OCI-LY7 (cell line): ENCODE results near the gene SIK2. TPM values are rescaled to one million over a fixed set of nuclear protein-coding genes. Genes with fewer than 3 reads are reported as not detected.

Experiments used
- BruUV-seq: library from RNA; stranded (reverse); fragments of 400-500 nt; replicated peaks from 2 replicates; lab custom pipeline; 2021; lab: Mats Ljungman, UMichigan
- CTCF ChIA-PET: fragments of 300-600 bp; sonication (Branson Sonifier 250); formaldehyde crosslinking; loops from one replicate; lab custom pipeline; 2022; ENCODE audit warnings: antibody characterized with exemption; ENCODE audit not compliant: unreplicated experiment; lab: Charles Lee
- POLR2A ChIA-PET: fragments of 300-600 bp; sonication (Branson Sonifier 250); formaldehyde crosslinking; loops from one replicate; lab custom pipeline; 2022; ENCODE audit warnings: antibody characterized with exemption; lab: Charles Lee
- DNase-seq: peaks from one replicate; pipeline ENCODE4 v3.0.0-alpha.2; 2015; ENCODE audit warnings: low spot score
- H2AFZ ChIP-seq: fragments of 200-600 bp; sonication (generic), shearing (Covaris generic); 2 replicates; pipeline ENCODE4 v1.6.1; 2014; ENCODE audit warnings: mild to moderate bottlenecking, antibody characterized with exemption, low read length, moderate library complexity
- H3K27ac ChIP-seq: fragments of 200-600 bp; sonication (generic); 2 replicates; pipeline ENCODE4 v1.5.1; 2014; ENCODE audit warnings: mixed run types, low read depth, mild to moderate bottlenecking, moderate library complexity, low read length, inconsistent platforms; ENCODE audit not compliant: poor library complexity, severe bottlenecking
- H3K36me3 ChIP-seq: fragments of 200-600 bp; sonication (generic); 2 replicates; pipeline ENCODE4 v1.6.1; 2014; ENCODE audit warnings: mild to moderate bottlenecking, antibody characterized with exemption, low read length, moderate library complexity, mixed read lengths; ENCODE audit not compliant: insufficient read depth
- H3K4me1 ChIP-seq: fragments of 200-600 bp; sonication (generic); 2 replicates; pipeline ENCODE4 v1.5.1; 2014; ENCODE audit warnings: mild to moderate bottlenecking, low read length; ENCODE audit not compliant: insufficient read depth, poor library complexity, severe bottlenecking
- H3K4me2 ChIP-seq: fragments of 200-600 bp; sonication (generic); 2 replicates; pipeline ENCODE4 v1.6.1; 2014; ENCODE audit warnings: mild to moderate bottlenecking, low read length
- H3K4me3 ChIP-seq: fragments of 200-600 bp; sonication (generic); 2 replicates; pipeline ENCODE4 v1.5.1; 2014; ENCODE audit warnings: mild to moderate bottlenecking, low read depth, low read length; ENCODE audit not compliant: poor library complexity, severe bottlenecking
- H3K79me2 ChIP-seq: fragments of 200-600 bp; sonication (generic); 2 replicates; pipeline ENCODE4 v1.6.1; 2016; ENCODE audit warnings: low read depth, mild to moderate bottlenecking, low read length, moderate library complexity, mixed read lengths; ENCODE audit not compliant: insufficient read depth
- H3K9me2 ChIP-seq: fragments of 200-600 bp; sonication (generic); 2 replicates; pipeline ENCODE4 v1.6.1; 2016; ENCODE audit warnings: mild to moderate bottlenecking, low read length, mixed read lengths; ENCODE audit not compliant: insufficient read depth
- H3K9me3 ChIP-seq: fragments of 200-600 bp; sonication (generic); 2 replicates; pipeline ENCODE4 v1.6.1; 2014; ENCODE audit warnings: mild to moderate bottlenecking, mixed run types, low read length, mixed read lengths
- H4K20me1 ChIP-seq: fragments of 200-600 bp; sonication (generic); 2 replicates; pipeline ENCODE4 v1.6.1; 2014; ENCODE audit warnings: mild to moderate bottlenecking, antibody characterized with exemption, low read length, moderate library complexity, mixed read lengths; ENCODE audit not compliant: insufficient read depth
- EZH2phosphoT487 ChIP-seq: fragments of 200-600 bp; sonication (generic); IDR thresholded peaks from 2 replicates; pipeline ENCODE4 v1.6.1; 2018; ENCODE audit warnings: low read depth, borderline replicate concordance, mild to moderate bottlenecking, mixed run types, antibody characterized with exemption, low read length, moderate library complexity, mixed read lengths
- intact Hi-C: fragments of 100-400 bp; cut with micrococcal nuclease; formaldehyde crosslinking; loops from one replicate; pipeline ENCODE4 v1.10.0; 2022; ENCODE audit not compliant: unreplicated experiment
- total RNA-seq, 2 experiments: library from RNA; depleted of rRNA in 1 of 2; stranded (reverse); fragments of >200 nt in 1 of 2; shearing (Covaris generic) in 1 of 2; gene quantifications; 2 replicates each; pipeline ENCODE4 v1.2.3, GENCODE V29; 2014 to 2022
- TF ChIP-seq, protein P1 (sequence below): fragments of 200-600 bp; sonication (generic); conservative IDR thresholded peaks from 2 replicates; pipeline ENCODE4 v1.5.1; 2014; ENCODE audit warnings: mild to moderate bottlenecking, antibody characterized with exemption, low read length, moderate library complexity, mixed read lengths

SIK2 gene
- total RNA-seq, 2 experiments from 2014 or later = 9.8 to 16.9 TPM

- CTCF ChIA-PET = no interaction called here
- Histone ChIP-seq H4K20me1 (no peaks in the 10 kb centered on the region), H3K36me3 (peaks cover 10% of the 10 kb centered on the region), H2AFZ (no peak overlapping the region), H3K4me3 (no peak overlapping the region), H3K4me2 (peak overlapping the region; percentile 65), H3K9me3 (no peaks in the 10 kb centered on the region), H3K27ac (peak overlapping the region; percentile 94), H3K79me2 (peaks cover 18% of the 10 kb centered on the region; the same call in 1 of the 2 replicates), H3K9me2 (no peaks in the 10 kb centered on the region), H3K4me1 (peaks cover 75% of the 10 kb centered on the region)
- no peak for TF ChIP-seq EZH2phosphoT487
- TF ChIP-seq, protein P1, sequence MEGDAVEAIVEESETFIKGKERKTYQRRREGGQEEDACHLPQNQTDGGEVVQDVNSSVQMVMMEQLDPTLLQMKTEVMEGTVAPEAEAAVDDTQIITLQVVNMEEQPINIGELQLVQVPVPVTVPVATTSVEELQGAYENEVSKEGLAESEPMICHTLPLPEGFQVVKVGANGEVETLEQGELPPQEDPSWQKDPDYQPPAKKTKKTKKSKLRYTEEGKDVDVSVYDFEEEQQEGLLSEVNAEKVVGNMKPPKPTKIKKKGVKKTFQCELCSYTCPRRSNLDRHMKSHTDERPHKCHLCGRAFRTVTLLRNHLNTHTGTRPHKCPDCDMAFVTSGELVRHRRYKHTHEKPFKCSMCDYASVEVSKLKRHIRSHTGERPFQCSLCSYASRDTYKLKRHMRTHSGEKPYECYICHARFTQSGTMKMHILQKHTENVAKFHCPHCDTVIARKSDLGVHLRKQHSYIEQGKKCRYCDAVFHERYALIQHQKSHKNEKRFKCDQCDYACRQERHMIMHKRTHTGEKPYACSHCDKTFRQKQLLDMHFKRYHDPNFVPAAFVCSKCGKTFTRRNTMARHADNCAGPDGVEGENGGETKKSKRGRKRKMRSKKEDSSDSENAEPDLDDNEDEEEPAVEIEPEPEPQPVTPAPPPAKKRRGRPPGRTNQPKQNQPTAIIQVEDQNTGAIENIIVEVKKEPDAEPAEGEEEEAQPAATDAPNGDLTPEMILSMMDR = no peak
- no peak for DNase-seq
- intact Hi-C loops = loop anchor here (5.0 kb wide), 1 partner anchor 81 kb away; no protein-coding TSS in a partner anchor
- BruUV-seq = no TSS peak
- POLR2A ChIA-PET = interaction anchor here (0.6 to 3.3 kb wide), 12 partner anchors 16 to 1551 kb away, joined by 3 to 13 read pairs (median 4); partner anchors contain the start of gene PPP2R1B
These were observed 94.3 kb downstream of the SIK2 start for GRCh38 chr11:111696556-111696955.

DNA sequence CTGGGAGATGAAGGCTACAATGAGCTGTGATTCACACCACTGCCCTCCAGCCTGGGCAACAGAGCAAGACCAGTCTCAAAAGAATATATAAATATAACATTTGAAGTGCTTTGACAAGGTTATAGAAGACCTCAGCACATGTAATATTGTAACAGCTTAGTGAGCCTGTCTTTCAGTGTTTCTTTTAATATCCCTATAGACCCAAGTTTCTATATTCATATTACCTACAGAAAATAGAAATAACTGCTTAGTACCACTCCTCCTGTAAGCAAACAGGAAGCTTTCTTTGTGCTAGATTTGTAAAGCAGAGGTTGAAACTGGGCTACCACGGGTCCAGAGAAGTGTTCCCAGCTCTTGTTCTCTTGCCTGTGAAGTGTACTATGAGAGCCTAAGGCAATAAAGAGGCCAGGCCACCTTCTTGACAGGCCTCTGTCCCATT lies 95.7 kb downstream of the SIK2 start:
- Histone ChIP-seq H3K4me3 (peak overlapping the region; percentile 25), H2AFZ (peak overlapping the region; percentile 20; the same call in 1 of the 2 replicates), H3K79me2 (peaks cover 18% of the 10 kb centered on the region; the same call in 1 of the 2 replicates), H3K4me2 (peak overlapping the region; percentile 65), H3K4me1 (peaks cover 75% of the 10 kb centered on the region), H3K9me2 (no peaks in the 10 kb centered on the region), H3K9me3 (no peaks in the 10 kb centered on the region), H4K20me1 (no peaks in the 10 kb centered on the region), H3K36me3 (peaks cover 16% of the 10 kb centered on the region), H3K27ac (peak overlapping the region; percentile 94)
- POLR2A ChIA-PET = interaction anchor here (0.5 to 4.2 kb wide), 9 partner anchors 11 to 105 kb away, joined by 3 to 17 read pairs (median 5); partner anchors contain the start of gene PPP2R1B
- intact Hi-C loops = loop anchor here (2.0 to 5.0 kb wide), 2 partner anchors 79 to 95 kb away; partner anchors contain the start of gene SIK2
- no peak for TF ChIP-seq EZH2phosphoT487
- TF ChIP-seq, protein P1 = no peak
- no TSS peak for BruUV-seq
- CTCF ChIA-PET = interaction anchor here (0.7 to 2.0 kb wide), 2 partner anchors 27 to 94 kb away, joined by 3 to 6 read pairs; no protein-coding TSS in a partner anchor
- DNase-seq = peak; percentile 68
